IPS-18a (cell line): ENCODE data around the gene SH3RF3.

Experiments
- H3K27ac ChIP-seq: one replicate; pipeline ENCODE4 v1.5.1; 2013; ENCODE audit warnings: low read length
- H3K27me3 ChIP-seq: one replicate; pipeline ENCODE4 v1.6.1; 2013; ENCODE audit warnings: mild to moderate bottlenecking, low read length; ENCODE audit not compliant: control insufficient read depth, insufficient read depth
- H3K36me3 ChIP-seq: one replicate; pipeline ENCODE4 v1.6.1; 2013; ENCODE audit warnings: low read depth, low read length; ENCODE audit not compliant: control insufficient read depth
- H3K4me1 ChIP-seq: one replicate; pipeline ENCODE4 v1.6.1; 2013; ENCODE audit warnings: low read depth, low read length; ENCODE audit not compliant: control insufficient read depth
- H3K4me3 ChIP-seq: one replicate; pipeline ENCODE4 v1.5.1; 2013; ENCODE audit warnings: low read length
- H3K9ac ChIP-seq: one replicate; pipeline ENCODE4 v1.6.1; 2013; ENCODE audit warnings: mild to moderate bottlenecking, low read length, moderate library complexity
- H3K9me3 ChIP-seq: one replicate; pipeline ENCODE4 v1.6.1; 2013; ENCODE audit warnings: low read depth, low read length; ENCODE audit not compliant: control insufficient read depth

The SH3RF3 gene

GRCh38 chr2:109512076-109512475 lies 383.1 kb downstream of the SH3RF3 start:
- Histone ChIP-seq H3K9ac (no peak overlapping the region), H3K27me3 (no peaks in the 10 kb centered on the region), H3K27ac (no peak overlapping the region), H3K9me3 (no peaks in the 10 kb centered on the region), H3K4me3 (no peak overlapping the region), H3K4me1 (no peaks in the 10 kb centered on the region), H3K36me3 (no peaks in the 10 kb centered on the region)

- H3K9ac ChIP-seq: no peak overlapping the region
Observed at GRCh38 chr2:109513230-109513629, 384.2 kb downstream of the SH3RF3 start.

GRCh38 chr2:109513749-109514588 lies 385.0 kb downstream of the SH3RF3 start:
- Histone ChIP-seq H3K4me1 (no peaks in the 10 kb centered on the region), H3K27ac (no peak overlapping the region), H3K36me3 (no peaks in the 10 kb centered on the region), H3K27me3 (no peaks in the 10 kb centered on the region), H3K9ac (no peak overlapping the region), H3K9me3 (no peaks in the 10 kb centered on the region), H3K4me3 (no peak overlapping the region)

More at GRCh38 chr2:109513230-109513629, 384.2 kb downstream of the SH3RF3 start:
- H3K4me1 ChIP-seq: no peaks in the 10 kb centered on the region
- H3K9me3 ChIP-seq: no peaks in the 10 kb centered on the region
- H3K36me3 ChIP-seq: no peaks in the 10 kb centered on the region
- no peak overlapping the region for H3K27ac ChIP-seq
- H3K27me3 ChIP-seq: no peaks in the 10 kb centered on the region
- no peak overlapping the region for H3K4me3 ChIP-seq

- Histone ChIP-seq H3K27me3 (no peaks in the 10 kb centered on the region), H3K27ac (no peak overlapping the region), H3K4me3 (no peak overlapping the region), H3K36me3 (no peaks in the 10 kb centered on the region), H3K4me1 (no peaks in the 10 kb centered on the region), H3K9me3 (no peaks in the 10 kb centered on the region), H3K9ac (no peak overlapping the region)
Observed at GRCh38 chr2:109514857-109515256, 385.9 kb downstream of the SH3RF3 start.

- Histone ChIP-seq H3K36me3 (no peaks in the 10 kb centered on the region), H3K9ac (no peak overlapping the region), H3K9me3 (no peaks in the 10 kb centered on the region), H3K27ac (no peak overlapping the region), H3K4me1 (no peaks in the 10 kb centered on the region), H3K4me3 (no peak overlapping the region), H3K27me3 (no peaks in the 10 kb centered on the region)
Observed at GRCh38 chr2:109516445-109517117, 387.6 kb downstream of the SH3RF3 start.

GRCh38 chr2:109517118-109517889 lies 388.3 kb downstream of the SH3RF3 start:
- Histone ChIP-seq H3K4me1 (no peaks in the 10 kb centered on the region), H3K36me3 (no peaks in the 10 kb centered on the region), H3K9ac (no peak overlapping the region), H3K27ac (no peak overlapping the region), H3K27me3 (no peaks in the 10 kb centered on the region), H3K4me3 (no peak overlapping the region), H3K9me3 (no peaks in the 10 kb centered on the region)

GRCh38 chr2:109519513-109519912 lies 390.5 kb downstream of the SH3RF3 start:
- Histone ChIP-seq H3K4me1 (no peaks in the 10 kb centered on the region), H3K9ac (no peak overlapping the region), H3K9me3 (no peaks in the 10 kb centered on the region), H3K4me3 (no peak overlapping the region), H3K27me3 (no peaks in the 10 kb centered on the region), H3K27ac (no peak overlapping the region), H3K36me3 (no peaks in the 10 kb centered on the region)

GRCh38 chr2:109521233-109522062 lies 392.4 kb downstream of the SH3RF3 start:
- Histone ChIP-seq H3K4me1 (no peaks in the 10 kb centered on the region), H3K27ac (no peak overlapping the region), H3K27me3 (no peaks in the 10 kb centered on the region), H3K4me3 (no peak overlapping the region), H3K9ac (no peak overlapping the region), H3K9me3 (no peaks in the 10 kb centered on the region), H3K36me3 (no peaks in the 10 kb centered on the region)

GRCh38 chr2:109522063-109522374 lies 393.0 kb downstream of the SH3RF3 start:
- no peaks in the 10 kb centered on the region for H3K36me3 ChIP-seq
- no peak overlapping the region for H3K27ac ChIP-seq
- H3K27me3 ChIP-seq: no peaks in the 10 kb centered on the region
- no peaks in the 10 kb centered on the region for H3K4me1 ChIP-seq
- H3K4me3 ChIP-seq: no peak overlapping the region
- no peaks in the 10 kb centered on the region for H3K9me3 ChIP-seq
- H3K9ac ChIP-seq: no peak overlapping the region

GRCh38 chr2:109523121-109523520 lies 394.1 kb downstream of the SH3RF3 start:
- H3K9me3 ChIP-seq: no peaks in the 10 kb centered on the region
- no peak overlapping the region for H3K4me3 ChIP-seq
- H3K9ac ChIP-seq: no peak overlapping the region
- H3K4me1 ChIP-seq: no peaks in the 10 kb centered on the region
- H3K27me3 ChIP-seq: no peaks in the 10 kb centered on the region
- H3K27ac ChIP-seq: no peak overlapping the region
- no peaks in the 10 kb centered on the region for H3K36me3 ChIP-seq
